Lung (tissue), 16 donors: ENCODE data around the gene NPNT. TPM values are rescaled to one million over a fixed set of nuclear protein-coding genes. Genes with fewer than 3 reads are reported as not detected.
"Not testable (repeated sequence)": the region's sequence is repeated elsewhere in the genome, so short reads cannot be mapped to it uniquely, and the experiment has no call there.

ENCODE experiments used
- ATAC-seq: fragments of 200-7000 bp; cut with Tn5 transposase; one replicate; pipeline ENCODE4 v1.9.1; 2020; ENCODE audit warnings: moderate number of reproducible peaks; ENCODE audit not compliant: insufficient read depth, low FRiP score
- DNase-seq, 3 donors: peaks; one replicate each; pipeline ENCODE4 v3.0.0-alpha.2; 2013 to 2017
- H3K27ac ChIP-seq, 2 donors: one replicate each; pipeline ENCODE4 v1.5.1; 2013; ENCODE audit warnings: mild to moderate bottlenecking in 2 of 2, moderate library complexity in 2 of 2, control low read depth in 1 of 2, inconsistent platforms in 1 of 2, low read depth in 1 of 2, low read length in 1 of 2
- H3K27me3 ChIP-seq, 3 donors: one replicate each; pipeline ENCODE4 v1.5.1; 2013; ENCODE audit warnings: low read length in 2 of 3; ENCODE audit not compliant: control insufficient read depth in 3 of 3, insufficient read depth in 3 of 3
- H3K36me3 ChIP-seq, 4 donors: one replicate each; pipeline ENCODE4 v1.5.1; 2013; ENCODE audit warnings: low read length in 4 of 4, mild to moderate bottlenecking in 1 of 4, moderate library complexity in 1 of 4; ENCODE audit not compliant: control insufficient read depth in 4 of 4, insufficient read depth in 4 of 4
- H3K4me1 ChIP-seq, 5 donors: one replicate each; pipeline ENCODE4 v1.5.1; 2013; ENCODE audit warnings: low read length in 5 of 5, mild to moderate bottlenecking in 2 of 5, moderate library complexity in 1 of 5; ENCODE audit not compliant: control insufficient read depth in 5 of 5, insufficient read depth in 5 of 5
- H3K4me3 ChIP-seq: one replicate; pipeline ENCODE4 v1.5.1; 2013; ENCODE audit warnings: mild to moderate bottlenecking, control low read depth, moderate library complexity
- H3K9ac ChIP-seq, 2 donors: one replicate each; pipeline ENCODE4 v1.5.1; 2013; ENCODE audit warnings: low read length in 2 of 2, control low read depth in 1 of 2; ENCODE audit not compliant: insufficient read depth in 1 of 2
- H3K9me3 ChIP-seq, 4 donors: one replicate each; pipeline ENCODE4 v1.5.1; 2013; ENCODE audit warnings: low read length in 3 of 4, mild to moderate bottlenecking in 1 of 4, moderate library complexity in 1 of 4; ENCODE audit not compliant: control insufficient read depth in 4 of 4, insufficient read depth in 3 of 4
- CTCF ChIP-seq: IDR thresholded peaks from 2 replicates; pipeline ENCODE4 v1.5.1; 2012; ENCODE audit warnings: mild to moderate bottlenecking; ENCODE audit errors: control extremely low read depth, extremely low read depth
- WGBS, 2 donors: extraction: QIAGEN DNeasy Blood & Tissue Kit; methylation state at CpG; one replicate each; pipeline ENCODE4 v1.1.7; 2013; 5-methylcytosine and 5-hydroxymethylcytosine counted together
- long read RNA-seq, 5 donors: transcript quantifications; one replicate each; lab custom pipeline, GENCODE V29; 2026
- polyA plus RNA-seq, 2 donors: library from polyadenylated mRNA; stranded (reverse); fragments of 200-250 nt; gene quantifications; one replicate each; pipeline ENCODE4 v1.2.1, GENCODE V29; 2013
- total RNA-seq, 2 donors: library from RNA; depleted of rRNA in 1 of 2; stranded (reverse); fragments of >200 nt in 1 of 2; gene quantifications; one replicate each; pipeline ENCODE4 v1.2.1, GENCODE V29; 2014 to 2021
- donor health status: control.
- donor health status: control.
- donor health status: Bipolar disorder and iron deficiency.
- donor health status: healthy.
- donor health status: DM: yes; HTN: yes; CAD: no.

Gene NPNT, protein sequence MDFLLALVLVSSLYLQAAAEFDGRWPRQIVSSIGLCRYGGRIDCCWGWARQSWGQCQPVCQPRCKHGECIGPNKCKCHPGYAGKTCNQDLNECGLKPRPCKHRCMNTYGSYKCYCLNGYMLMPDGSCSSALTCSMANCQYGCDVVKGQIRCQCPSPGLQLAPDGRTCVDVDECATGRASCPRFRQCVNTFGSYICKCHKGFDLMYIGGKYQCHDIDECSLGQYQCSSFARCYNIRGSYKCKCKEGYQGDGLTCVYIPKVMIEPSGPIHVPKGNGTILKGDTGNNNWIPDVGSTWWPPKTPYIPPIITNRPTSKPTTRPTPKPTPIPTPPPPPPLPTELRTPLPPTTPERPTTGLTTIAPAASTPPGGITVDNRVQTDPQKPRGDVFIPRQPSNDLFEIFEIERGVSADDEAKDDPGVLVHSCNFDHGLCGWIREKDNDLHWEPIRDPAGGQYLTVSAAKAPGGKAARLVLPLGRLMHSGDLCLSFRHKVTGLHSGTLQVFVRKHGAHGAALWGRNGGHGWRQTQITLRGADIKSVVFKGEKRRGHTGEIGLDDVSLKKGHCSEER
- total RNA-seq (100 to 1,000 TPM; 160 TPM), polyA plus RNA-seq (100 to 1,000 TPM in 1 of 2 donors, 10 to 100 TPM in 1; 41.0 to 140 TPM)
- long read RNA-seq, donor 1, full-length matches to known transcripts: 12 of 64 reads
- long read RNA-seq, donor 1, partial matches to known transcripts: 52 of 64 reads
- long read RNA-seq, donor 1, other reads (novel, unspliced or antisense): 0 of 64 reads
- long read RNA-seq, donor 2: 0 reads
- long read RNA-seq, donor 3, full-length matches to known transcripts: 4 of 9 reads
- long read RNA-seq, donor 3, partial matches to known transcripts: 5 of 9 reads
- long read RNA-seq, donor 3, other reads (novel, unspliced or antisense): 0 of 9 reads
- long read RNA-seq, donor 4, partial matches to known transcripts: 18 of 18 reads
- long read RNA-seq, donor 4, other reads (novel, unspliced or antisense): 0 of 18 reads
- long read RNA-seq, donor 5, full-length matches to known transcripts: 5 of 5 reads
- long read RNA-seq, donor 5, partial matches to known transcripts: 0 of 5 reads
- long read RNA-seq, donor 5, other reads (novel, unspliced or antisense): 0 of 5 reads

DNA sequence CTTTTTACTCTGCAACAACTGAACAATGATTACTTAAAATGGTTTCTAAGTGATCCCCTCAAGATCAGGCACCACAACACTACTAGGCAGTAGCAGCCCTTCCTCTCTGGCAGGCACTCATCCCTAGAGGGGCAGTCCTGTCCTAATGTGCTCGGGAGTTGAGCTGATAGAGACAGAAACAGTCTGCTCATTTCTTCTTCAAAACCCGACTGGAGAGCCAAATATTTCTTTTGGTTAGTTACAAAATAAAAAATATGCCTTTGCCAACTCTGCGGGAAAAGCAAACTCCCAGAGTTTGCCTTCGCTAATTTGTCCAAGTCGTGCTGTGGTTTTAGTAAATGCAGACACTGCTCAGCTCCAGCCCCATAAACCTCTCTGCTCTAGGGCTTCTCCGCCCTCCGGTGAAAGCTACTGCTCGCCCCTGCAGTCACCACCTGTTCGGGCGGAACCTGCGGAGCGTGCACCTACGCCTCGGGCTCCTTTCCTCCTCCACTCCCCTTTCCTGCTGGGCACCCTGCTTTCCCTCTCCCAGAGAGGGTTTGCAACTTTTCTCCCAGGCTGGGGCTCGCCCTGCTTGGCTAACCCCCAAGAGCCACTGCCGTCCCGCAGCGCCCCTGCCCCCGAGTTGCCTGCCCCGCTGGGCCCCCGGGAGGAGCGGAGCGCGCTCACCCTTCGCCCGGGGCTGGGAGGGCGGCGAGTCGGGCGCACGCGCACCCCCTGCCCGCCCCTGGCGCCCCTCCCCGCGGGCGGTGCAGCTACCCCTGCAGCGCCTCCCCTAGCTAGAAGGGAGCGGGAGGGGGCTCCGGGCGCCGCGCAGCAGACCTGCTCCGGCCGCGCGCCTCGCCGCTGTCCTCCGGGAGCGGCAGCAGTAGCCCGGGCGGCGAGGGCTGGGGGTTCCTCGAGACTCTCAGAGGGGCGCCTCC, at the start of gene NPNT:
TSS of gene NPNT (plus strand) at position 812 of the 923 bp plus-strand sequence. CDS start 182 bp downstream, outside the sequence.
- Histone ChIP-seq H3K4me3 (peak within 1 kb of the TSS; percentile 76), H3K9me3 (no peaks in the 10 kb centered on the region), H3K9ac (peak within 1 kb of the TSS in 1 of 2 donors; percentile 70), H3K27ac (peak within 1 kb of the TSS in 1 of 2 donors; percentile 95), H3K27me3 (peaks cover 0 to 19% (median 2%) of the 10 kb centered on the region in 3 donors), H3K36me3 (peaks cover 0 to 3% (median 0%) of the 10 kb centered on the region in 4 donors), H3K4me1 (peaks cover 0 to 10% (median 4%) of the 10 kb centered on the region in 5 donors)
- no peak for TF ChIP-seq CTCF
- peak; percentile 84 for ATAC-seq
- 3% methylated on average over 36 to 56 of the region's 56 CpGs for WGBS, 2 donors
- peak; percentile 69 to 93 (median 82) for DNase-seq

GRCh38 chr4:105845559-105845958, 49.7 kb upstream of the NPNT start:
- no peak for DNase-seq
- H3K27me3 ChIP-seq: no peaks in the 10 kb centered on the region
- no peak overlapping the region for H3K9ac ChIP-seq
- H3K4me1 ChIP-seq: peaks cover 0 to 17% (median 5%) of the 10 kb centered on the region in 5 donors
- no peaks in the 10 kb centered on the region for H3K9me3 ChIP-seq
- TF ChIP-seq CTCF: no peak
- H3K4me3 ChIP-seq: no peak overlapping the region
- peaks cover 0 to 3% (median 0%) of the 10 kb centered on the region in 4 donors for H3K36me3 ChIP-seq
- ATAC-seq: no peak
- H3K27ac ChIP-seq: no peak overlapping the region
- whole genome bisulfite sequencing, 2 donors: 84 to 97% methylated on average over 3 of the region's 3 CpGs

GRCh38 chr4:105848359-105848758, 46.9 kb upstream of the NPNT start:
- H3K9me3 ChIP-seq, ATAC-seq: not testable (repeated sequence)

More at GRCh38 chr4:105848359-105848758, 46.9 kb upstream of the NPNT start:
- 94% methylated on average over 6 of the region's 6 CpGs for WGBS, 2 donors
- not testable (repeated sequence) for H3K36me3 ChIP-seq, H3K9ac ChIP-seq, H3K4me3 ChIP-seq, DNase-seq, H3K27me3 ChIP-seq, H3K27ac ChIP-seq
- peaks cover 0 to 12% (median 5%) of the 10 kb centered on the region in 5 donors for H3K4me1 ChIP-seq
